ENCODE measurements around the gene PPM1M.
A peak's percentile ranks its signal among the peaks of the same experiment; 100 is the strongest.

The PPM1M gene

DNA sequence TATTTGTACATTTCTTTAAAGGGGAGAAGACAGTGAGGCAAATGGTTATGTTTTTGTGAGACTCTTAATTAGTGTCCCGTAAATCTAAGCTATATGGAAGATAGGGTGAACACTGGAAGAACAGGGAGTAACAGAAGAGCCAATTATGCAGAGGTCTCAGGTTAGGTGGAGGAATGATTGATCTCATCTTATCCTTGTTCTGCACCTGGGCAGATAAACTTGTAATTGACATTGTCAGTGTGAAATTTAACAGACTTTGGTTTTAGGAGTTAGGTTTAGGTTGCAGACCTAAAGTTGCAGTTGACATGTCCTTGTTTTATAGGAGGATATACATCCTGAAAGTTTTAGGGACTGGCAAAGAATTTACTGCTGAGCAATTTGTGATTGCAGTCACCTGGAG is 3.5 kb upstream of the PPM1M start:
- CTCF ChIA-PET: interaction anchor here (0.7 to 1.7 kb wide), 5 partner anchors 10 to 205 kb away, joined by 3 to 15 read pairs (median 4); no protein-coding TSS in a partner anchor
- no peak for TF ChIP-seq ZNF146 (tag by site-specific recombination; IDR thresholded peaks at IDR 0.05)
- no peak for TF ChIP-seq ZNF37A (tag by site-specific recombination; IDR thresholded peaks at IDR 0.05)
- TF ChIP-seq KLF9 (tag by site-specific recombination; IDR thresholded peaks at IDR 0.05; ENCODE audit: low read depth): no peak
- TF ChIP-seq ZNF169 (tag by site-specific recombination; IDR thresholded peaks at IDR 0.05): no peak
- no peak for TF ChIP-seq ZEB2 (tag by site-specific recombination; IDR thresholded peaks at IDR 0.05)
- no peak for TF ChIP-seq ZNF473 (tag by site-specific recombination; IDR thresholded peaks at IDR 0.05)
- TF ChIP-seq BCL11B (tag by site-specific recombination; IDR thresholded peaks at IDR 0.05; ENCODE audit: low read depth): no peak
- TF ChIP-seq ZNF670 (tag by site-specific recombination; IDR thresholded peaks at IDR 0.05; ENCODE audit: low read depth): no peak
- TF ChIP-seq BCL6B (tag by site-specific recombination; IDR thresholded peaks at IDR 0.05): no peak
- no peak for TF ChIP-seq ZNF391 (tag by site-specific recombination; IDR thresholded peaks at IDR 0.05; ENCODE audit: borderline replicate concordance, low read depth)
- TF ChIP-seq ZNF677 (tag by site-specific recombination; IDR thresholded peaks at IDR 0.05): no peak
- no peak for TF ChIP-seq TRIM28 (IDR thresholded peaks at IDR 0.05; ENCODE audit: borderline replicate concordance, low read length)
- no peak for TF ChIP-seq ZNF658 (tag by site-specific recombination; IDR thresholded peaks at IDR 0.05)
- TF ChIP-seq ZNF791 (tag by site-specific recombination; IDR thresholded peaks at IDR 0.05): no peak
- TF ChIP-seq, protein P1, sequence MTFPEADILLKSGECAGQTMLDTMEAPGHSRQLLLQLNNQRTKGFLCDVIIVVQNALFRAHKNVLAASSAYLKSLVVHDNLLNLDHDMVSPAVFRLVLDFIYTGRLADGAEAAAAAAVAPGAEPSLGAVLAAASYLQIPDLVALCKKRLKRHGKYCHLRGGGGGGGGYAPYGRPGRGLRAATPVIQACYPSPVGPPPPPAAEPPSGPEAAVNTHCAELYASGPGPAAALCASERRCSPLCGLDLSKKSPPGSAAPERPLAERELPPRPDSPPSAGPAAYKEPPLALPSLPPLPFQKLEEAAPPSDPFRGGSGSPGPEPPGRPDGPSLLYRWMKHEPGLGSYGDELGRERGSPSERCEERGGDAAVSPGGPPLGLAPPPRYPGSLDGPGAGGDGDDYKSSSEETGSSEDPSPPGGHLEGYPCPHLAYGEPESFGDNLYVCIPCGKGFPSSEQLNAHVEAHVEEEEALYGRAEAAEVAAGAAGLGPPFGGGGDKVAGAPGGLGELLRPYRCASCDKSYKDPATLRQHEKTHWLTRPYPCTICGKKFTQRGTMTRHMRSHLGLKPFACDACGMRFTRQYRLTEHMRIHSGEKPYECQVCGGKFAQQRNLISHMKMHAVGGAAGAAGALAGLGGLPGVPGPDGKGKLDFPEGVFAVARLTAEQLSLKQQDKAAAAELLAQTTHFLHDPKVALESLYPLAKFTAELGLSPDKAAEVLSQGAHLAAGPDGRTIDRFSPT (tag by site-specific recombination; IDR thresholded peaks at IDR 0.05): no peak
- no peak for TF ChIP-seq ZNF292 (tag by site-specific recombination; IDR thresholded peaks at IDR 0.05; ENCODE audit: borderline replicate concordance, low read depth)
- TF ChIP-seq ZNF214 (tag by site-specific recombination; IDR thresholded peaks at IDR 0.05; ENCODE audit: borderline replicate concordance): no peak
- POLR2A ChIA-PET: no interaction called here

GRCh38 chr3:52243791-52244628 is 1.5 kb upstream of the PPM1M start:
- Histone ChIP-seq H3K4me1 (ENCODE audit: control insufficient read depth, insufficient read depth, low read length) (no peaks in the 10 kb centered on the region; the same call in 1 of the 2 replicates), H3K27ac (ENCODE audit: extremely low read depth, low read depth, low read length) (no peak overlapping the region), H3K36me3 (ENCODE audit: control insufficient read depth in 2 of 2, insufficient read depth in 1 of 2, low read length in 2 of 2) (peaks cover 0 to 13% of the 10 kb centered on the region in 2 experiments; a peak in 1 of 3 replicates), H3K9me3 (ENCODE audit: control insufficient read depth, insufficient read depth, low read depth, low read length) (no peaks in the 10 kb centered on the region), H3K4me3 (ENCODE audit: low read depth, low read length) (no peak overlapping the region)
- POLR2A ChIA-PET: interaction anchor here (1.6 kb wide), 1 partner anchor 43 kb away, joined by 3 read pairs; the partner anchor contains the start of gene GLYCTK
- CTCF ChIA-PET: interaction anchor here (1.0 kb wide), 1 partner anchor 13 kb away, joined by 4 read pairs; no protein-coding TSS in a partner anchor
- TF ChIP-seq ZSCAN23 (tag by site-specific recombination; IDR thresholded peaks at IDR 0.05) (no peak), ZNF596 (tag by site-specific recombination; IDR thresholded peaks at IDR 0.05) (no peak), ZNF513 (tag by site-specific recombination; IDR thresholded peaks at IDR 0.05) (no peak), ZNF248 (tag by site-specific recombination; IDR thresholded peaks at IDR 0.05) (no peak), ZNF37A (tag by site-specific recombination; IDR thresholded peaks at IDR 0.05) (no peak), ZNF221 (tag by site-specific recombination; IDR thresholded peaks at IDR 0.05; ENCODE audit: borderline replicate concordance) (no peak), GLIS1 (tag by site-specific recombination; IDR thresholded peaks at IDR 0.05) (peak; percentile 69)
- TF ChIP-seq, protein P2, sequence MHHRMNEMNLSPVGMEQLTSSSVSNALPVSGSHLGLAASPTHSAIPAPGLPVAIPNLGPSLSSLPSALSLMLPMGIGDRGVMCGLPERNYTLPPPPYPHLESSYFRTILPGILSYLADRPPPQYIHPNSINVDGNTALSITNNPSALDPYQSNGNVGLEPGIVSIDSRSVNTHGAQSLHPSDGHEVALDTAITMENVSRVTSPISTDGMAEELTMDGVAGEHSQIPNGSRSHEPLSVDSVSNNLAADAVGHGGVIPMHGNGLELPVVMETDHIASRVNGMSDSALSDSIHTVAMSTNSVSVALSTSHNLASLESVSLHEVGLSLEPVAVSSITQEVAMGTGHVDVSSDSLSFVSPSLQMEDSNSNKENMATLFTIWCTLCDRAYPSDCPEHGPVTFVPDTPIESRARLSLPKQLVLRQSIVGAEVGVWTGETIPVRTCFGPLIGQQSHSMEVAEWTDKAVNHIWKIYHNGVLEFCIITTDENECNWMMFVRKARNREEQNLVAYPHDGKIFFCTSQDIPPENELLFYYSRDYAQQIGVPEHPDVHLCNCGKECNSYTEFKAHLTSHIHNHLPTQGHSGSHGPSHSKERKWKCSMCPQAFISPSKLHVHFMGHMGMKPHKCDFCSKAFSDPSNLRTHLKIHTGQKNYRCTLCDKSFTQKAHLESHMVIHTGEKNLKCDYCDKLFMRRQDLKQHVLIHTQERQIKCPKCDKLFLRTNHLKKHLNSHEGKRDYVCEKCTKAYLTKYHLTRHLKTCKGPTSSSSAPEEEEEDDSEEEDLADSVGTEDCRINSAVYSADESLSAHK (tag by site-specific recombination; IDR thresholded peaks at IDR 0.05): no peak
- TF ChIP-seq, protein P3, sequence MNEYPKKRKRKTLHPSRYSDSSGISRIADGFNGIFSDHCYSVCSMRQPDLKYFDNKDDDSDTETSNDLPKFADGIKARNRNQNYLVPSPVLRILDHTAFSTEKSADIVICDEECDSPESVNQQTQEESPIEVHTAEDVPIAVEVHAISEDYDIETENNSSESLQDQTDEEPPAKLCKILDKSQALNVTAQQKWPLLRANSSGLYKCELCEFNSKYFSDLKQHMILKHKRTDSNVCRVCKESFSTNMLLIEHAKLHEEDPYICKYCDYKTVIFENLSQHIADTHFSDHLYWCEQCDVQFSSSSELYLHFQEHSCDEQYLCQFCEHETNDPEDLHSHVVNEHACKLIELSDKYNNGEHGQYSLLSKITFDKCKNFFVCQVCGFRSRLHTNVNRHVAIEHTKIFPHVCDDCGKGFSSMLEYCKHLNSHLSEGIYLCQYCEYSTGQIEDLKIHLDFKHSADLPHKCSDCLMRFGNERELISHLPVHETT (tag by site-specific recombination; IDR thresholded peaks at IDR 0.05): no peak

More for the DNA sequence above, 3.5 kb upstream of the PPM1M start:
- H3K4me1 ChIP-seq (ENCODE audit: control insufficient read depth, insufficient read depth, low read length): no peaks in the 10 kb centered on the region; the same call in 1 of the 2 replicates
- H3K36me3 ChIP-seq (ENCODE audit: control insufficient read depth in 2 of 2, insufficient read depth in 1 of 2, low read length in 2 of 2): no peaks in the 10 kb centered on the region
- no peak overlapping the region for H3K4me3 ChIP-seq (ENCODE audit: low read depth, low read length)
- no peak overlapping the region for H3K27ac ChIP-seq (ENCODE audit: extremely low read depth, low read depth, low read length)
- H3K9me3 ChIP-seq (ENCODE audit: control insufficient read depth, insufficient read depth, low read depth, low read length): no peaks in the 10 kb centered on the region

Measured in HEK293 (cell line).